Measurements from ENCODE around the gene MAEL. TPM values are rescaled to one million over a fixed set of nuclear protein-coding genes. Genes with fewer than 3 reads are reported as not detected.

MAEL gene
- total RNA-seq, 1 experiment from 2014 or later, result not detected

- no TSS peak for BruUV-seq (replicated peaks)
- Histone ChIP-seq H3K4me1 (ENCODE audit: control insufficient read depth in 1 of 2, insufficient read depth in 2 of 2, low read length in 2 of 2) (no peaks in the 10 kb centered on the region), H3K79me2 (ENCODE audit: insufficient read depth, low read length) (no peaks in the 10 kb centered on the region), H3K4me3 (replicated peaks in 1 of 2; ENCODE audit: low read depth in 1 of 2, low read length in 2 of 2) (no peak overlapping the region), H2AFZ (ENCODE audit: low read depth, low read length, poor library complexity, severe bottlenecking) (no peak overlapping the region), H3K9ac (ENCODE audit: low read length) (no peak overlapping the region), H4K20me1 (ENCODE audit: insufficient read depth) (no peaks in the 10 kb centered on the region), H3K4me2 (ENCODE audit: low read length) (no peak overlapping the region), H3K36me3 (ENCODE audit: control insufficient read depth in 1 of 2, insufficient read depth in 2 of 2, low read length in 2 of 2) (no peaks in the 10 kb centered on the region), H3K9me2 (ENCODE audit: insufficient read depth) (no peaks in the 10 kb centered on the region), H3K27ac (ENCODE audit: low read depth, low read length) (no peak overlapping the region), H3K9me3 (ENCODE audit: control insufficient read depth in 1 of 2, insufficient read depth in 1 of 2, low read depth in 1 of 2, low read length in 2 of 2) (no peaks in the 10 kb centered on the region), H3K27me3 (ENCODE audit: insufficient read depth, low read length) (0 out of 2 replicates have a peak, but pooled peaks cover 5% of the 10 kb centered on the region)
- DNase-seq (ENCODE audit: low read depth, low spot score) (no peak), ATAC-seq (no peak)
- intact Hi-C loops (cut with micrococcal nuclease), result no loop called here
- RAD21 ChIA-PET (ENCODE audit: low non-redundant PET in 1 of 2, low total read pairs in 2 of 2, uncharacterized antibody in 2 of 2, unreplicated experiment in 2 of 2), result no interaction called here
- POLR2A ChIA-PET, result no interaction called here
- TF ChIP-seq MAX (IDR thresholded peaks at IDR 0.05) (no peak), FOSL1 (IDR thresholded peaks at IDR 0.05; ENCODE audit: low read depth) (no peak), EZH2phosphoT487 (IDR thresholded peaks at IDR 0.05; ENCODE audit: borderline replicate concordance) (no peak), POLR2A (IDR thresholded peaks at IDR 0.05; ENCODE audit: borderline replicate concordance, extremely low read depth, insufficient read depth, insufficient read length) (no peak), ELF1 (IDR thresholded peaks at IDR 0.05; ENCODE audit: borderline replicate concordance, low read depth) (no peak), YY1 (IDR thresholded peaks at IDR 0.05; ENCODE audit: extremely low read depth, insufficient replicate concordance, low read depth, low read length) (no peak), CEBPB (IDR thresholded peaks at IDR 0.05; ENCODE audit: low read depth) (no peak), RAD21 (IDR thresholded peaks at IDR 0.05; ENCODE audit: low read depth) (no peak), TCF7L2 (IDR thresholded peaks at IDR 0.05; ENCODE audit: borderline replicate concordance, extremely low read depth, insufficient read depth, insufficient read length) (no peak), POLR2AphosphoS5 (IDR thresholded peaks at IDR 0.05; ENCODE audit: low read depth, low read length) (no peak), EZH2 (IDR thresholded peaks at IDR 0.05) (no peak)
- TF ChIP-seq, protein P1, sequence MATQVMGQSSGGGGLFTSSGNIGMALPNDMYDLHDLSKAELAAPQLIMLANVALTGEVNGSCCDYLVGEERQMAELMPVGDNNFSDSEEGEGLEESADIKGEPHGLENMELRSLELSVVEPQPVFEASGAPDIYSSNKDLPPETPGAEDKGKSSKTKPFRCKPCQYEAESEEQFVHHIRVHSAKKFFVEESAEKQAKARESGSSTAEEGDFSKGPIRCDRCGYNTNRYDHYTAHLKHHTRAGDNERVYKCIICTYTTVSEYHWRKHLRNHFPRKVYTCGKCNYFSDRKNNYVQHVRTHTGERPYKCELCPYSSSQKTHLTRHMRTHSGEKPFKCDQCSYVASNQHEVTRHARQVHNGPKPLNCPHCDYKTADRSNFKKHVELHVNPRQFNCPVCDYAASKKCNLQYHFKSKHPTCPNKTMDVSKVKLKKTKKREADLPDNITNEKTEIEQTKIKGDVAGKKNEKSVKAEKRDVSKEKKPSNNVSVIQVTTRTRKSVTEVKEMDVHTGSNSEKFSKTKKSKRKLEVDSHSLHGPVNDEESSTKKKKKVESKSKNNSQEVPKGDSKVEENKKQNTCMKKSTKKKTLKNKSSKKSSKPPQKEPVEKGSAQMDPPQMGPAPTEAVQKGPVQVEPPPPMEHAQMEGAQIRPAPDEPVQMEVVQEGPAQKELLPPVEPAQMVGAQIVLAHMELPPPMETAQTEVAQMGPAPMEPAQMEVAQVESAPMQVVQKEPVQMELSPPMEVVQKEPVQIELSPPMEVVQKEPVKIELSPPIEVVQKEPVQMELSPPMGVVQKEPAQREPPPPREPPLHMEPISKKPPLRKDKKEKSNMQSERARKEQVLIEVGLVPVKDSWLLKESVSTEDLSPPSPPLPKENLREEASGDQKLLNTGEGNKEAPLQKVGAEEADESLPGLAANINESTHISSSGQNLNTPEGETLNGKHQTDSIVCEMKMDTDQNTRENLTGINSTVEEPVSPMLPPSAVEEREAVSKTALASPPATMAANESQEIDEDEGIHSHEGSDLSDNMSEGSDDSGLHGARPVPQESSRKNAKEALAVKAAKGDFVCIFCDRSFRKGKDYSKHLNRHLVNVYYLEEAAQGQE (IDR thresholded peaks at IDR 0.05; ENCODE audit: low read depth), result no peak
- CTCF ChIA-PET, result no interaction called here
Observed at GRCh38 chr1:167011560-167012191, 22.6 kb downstream of the MAEL start.
